GM18508 (cell line): ENCODE data around the gene NHEJ1.

ENCODE experiments used
- ATAC-seq: cut with Tn5 transposase; IDR thresholded peaks from one replicate; pipeline ENCODE4 v1.9.1; 2021; ENCODE audit warnings: moderate number of reproducible peaks; ENCODE audit not compliant: insufficient read depth, unreplicated experiment

NHEJ1 gene

DNA sequence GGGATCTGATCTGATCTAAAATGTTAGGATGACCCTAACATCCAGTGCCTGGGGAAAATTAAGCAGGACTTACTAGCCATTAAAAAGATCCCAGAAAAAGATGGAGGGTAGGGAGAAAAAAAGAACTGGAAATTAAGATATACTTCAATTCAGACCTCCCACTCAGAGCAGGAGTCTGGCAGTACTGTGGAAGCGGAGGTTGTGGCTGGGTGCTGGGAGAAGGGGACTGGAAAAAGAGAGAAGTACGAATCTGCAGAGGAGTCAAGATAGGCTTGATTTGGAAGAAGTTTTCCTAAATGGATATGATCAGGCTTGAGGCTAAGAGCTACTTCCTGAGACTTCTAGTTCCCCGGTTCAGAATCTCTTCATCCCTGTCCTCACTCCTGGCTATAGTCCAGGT, 66.4 kb downstream of the NHEJ1 start:
- no peak for ATAC-seq

DNA sequence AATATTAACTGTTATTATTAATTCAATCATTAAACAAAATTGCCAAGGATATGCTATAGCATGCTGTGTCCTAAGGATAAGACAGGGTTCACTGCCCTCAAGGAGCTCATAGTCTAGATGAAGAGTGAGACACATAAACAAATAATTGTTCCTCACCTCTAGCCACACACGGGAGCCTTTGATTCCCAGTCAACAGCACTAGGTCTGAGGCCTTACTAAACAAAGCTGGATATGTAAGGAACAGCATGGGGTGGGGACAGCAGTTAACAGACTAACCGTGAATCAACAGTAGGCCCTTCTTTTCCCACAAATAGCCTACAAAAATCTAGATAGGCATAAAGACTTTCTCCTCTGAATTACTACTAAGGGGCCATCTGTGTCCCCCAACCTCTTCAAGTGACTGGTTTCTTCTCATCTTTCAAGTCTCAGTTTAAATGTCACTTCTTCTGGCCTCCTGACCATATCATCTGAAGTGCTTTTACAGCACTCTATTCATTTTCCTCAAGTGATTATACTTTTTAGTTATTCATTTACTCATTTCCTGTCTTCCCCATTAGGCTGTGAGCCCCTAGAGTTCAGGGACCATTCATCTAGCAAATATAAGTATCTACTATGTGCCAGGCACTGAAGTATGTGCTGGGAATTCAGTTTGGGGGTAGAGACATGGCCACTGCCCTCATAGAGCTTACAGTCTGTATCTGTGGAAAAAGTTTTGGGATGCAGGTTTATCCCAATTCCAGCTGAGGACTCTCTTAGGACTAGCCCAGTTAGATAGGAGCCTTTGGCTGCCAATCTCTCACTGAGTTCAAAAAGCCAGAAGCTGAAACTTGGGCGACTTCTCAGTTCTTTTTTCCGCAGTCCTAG, 69.9 kb downstream of the NHEJ1 start:
- ATAC-seq = no peak

DNA sequence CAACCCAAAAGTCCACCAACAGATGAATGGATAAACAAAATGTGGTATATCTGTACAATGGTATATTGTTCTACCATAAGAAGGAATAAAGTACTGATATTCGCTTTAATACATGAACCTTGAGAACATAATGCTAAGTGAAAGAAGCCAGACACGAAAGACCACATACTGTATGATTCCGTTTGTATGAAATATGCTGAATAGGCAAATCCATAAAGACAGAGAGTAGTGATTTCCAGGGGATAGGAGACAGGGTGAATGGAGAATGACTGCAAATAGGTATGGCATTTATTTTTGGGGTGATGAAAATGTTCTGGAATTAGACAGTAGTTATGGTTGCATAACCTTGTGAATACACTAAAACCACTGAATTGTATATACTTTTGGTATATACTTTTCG, 71.3 kb downstream of the NHEJ1 start:
- no peak for ATAC-seq

DNA sequence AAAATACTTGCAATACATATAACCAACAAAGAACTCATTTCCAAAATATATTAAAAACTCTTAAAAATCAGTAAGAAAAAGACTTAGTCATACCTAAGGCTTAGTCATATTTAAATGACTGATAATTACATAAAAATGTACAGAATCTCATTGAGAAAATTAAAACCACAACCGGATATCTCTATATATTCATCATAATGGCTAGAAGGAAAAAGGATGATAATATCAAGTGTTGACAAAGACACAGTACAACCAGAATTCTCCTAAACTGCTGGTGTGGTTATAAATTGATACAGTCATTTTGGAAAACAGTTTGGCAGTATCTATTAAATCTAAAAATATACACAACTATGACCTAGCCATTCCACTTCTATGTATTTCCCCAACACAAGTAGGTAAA, 72.8 kb downstream of the NHEJ1 start:
- ATAC-seq = no peak

DNA sequence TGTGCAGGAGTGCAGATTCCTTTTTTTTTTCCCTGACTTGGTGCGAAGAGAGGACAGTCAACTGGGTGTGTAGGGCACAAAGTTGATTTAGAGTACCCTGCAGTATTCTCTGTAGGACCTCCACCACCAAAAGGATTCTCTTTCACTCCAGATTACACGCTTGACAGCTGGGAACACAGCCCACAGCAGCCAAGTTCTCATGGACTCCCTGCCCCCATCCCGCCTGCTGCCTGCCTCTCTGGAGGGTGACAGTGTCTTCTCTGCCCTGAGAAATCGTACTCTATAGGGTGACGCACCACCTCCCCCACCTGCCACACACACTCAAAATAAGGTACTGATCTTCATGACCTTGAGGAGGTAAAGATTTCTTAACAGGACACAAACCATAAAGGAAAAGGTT, 73.3 kb downstream of the NHEJ1 start:
- ATAC-seq = no peak

DNA sequence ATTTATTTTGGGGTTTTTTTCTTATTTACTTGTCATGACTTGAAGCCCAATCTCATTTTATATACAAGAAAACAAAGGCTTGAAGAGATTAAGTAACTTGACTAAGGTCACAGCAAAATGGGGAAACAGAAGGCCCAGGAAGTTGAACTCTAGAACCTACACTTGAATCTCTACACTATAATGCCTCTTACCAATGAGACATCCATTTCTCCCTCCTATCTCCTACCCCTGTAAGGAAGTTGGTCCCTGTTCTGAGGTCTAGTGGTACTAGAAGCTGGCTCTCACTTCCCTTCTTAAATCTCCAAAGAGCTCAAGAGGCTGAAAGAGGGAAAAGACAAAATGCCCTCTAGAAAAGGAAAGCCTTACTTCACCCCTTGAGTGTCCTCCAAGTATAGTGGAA, 74.4 kb downstream of the NHEJ1 start:
- ATAC-seq = no peak

DNA sequence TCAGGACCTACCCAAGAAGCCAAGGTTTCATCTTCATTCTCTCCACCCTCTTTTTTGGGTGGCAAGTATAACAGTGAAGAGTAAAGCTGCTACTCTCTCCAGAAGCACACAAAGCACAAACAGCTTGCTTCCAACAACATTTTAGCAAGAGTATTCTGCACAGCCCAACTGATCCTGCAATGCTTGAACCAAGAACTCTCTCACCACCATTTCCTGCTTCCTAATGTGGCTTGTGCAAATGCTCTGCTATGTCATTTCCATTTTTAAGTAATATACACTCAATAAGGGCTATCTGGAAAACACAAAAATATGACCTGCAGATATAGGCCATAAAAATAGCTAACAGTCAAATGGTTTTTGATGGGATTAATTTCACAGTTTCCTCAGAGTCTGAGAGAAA, 75.8 kb downstream of the NHEJ1 start:
- no peak for ATAC-seq

DNA sequence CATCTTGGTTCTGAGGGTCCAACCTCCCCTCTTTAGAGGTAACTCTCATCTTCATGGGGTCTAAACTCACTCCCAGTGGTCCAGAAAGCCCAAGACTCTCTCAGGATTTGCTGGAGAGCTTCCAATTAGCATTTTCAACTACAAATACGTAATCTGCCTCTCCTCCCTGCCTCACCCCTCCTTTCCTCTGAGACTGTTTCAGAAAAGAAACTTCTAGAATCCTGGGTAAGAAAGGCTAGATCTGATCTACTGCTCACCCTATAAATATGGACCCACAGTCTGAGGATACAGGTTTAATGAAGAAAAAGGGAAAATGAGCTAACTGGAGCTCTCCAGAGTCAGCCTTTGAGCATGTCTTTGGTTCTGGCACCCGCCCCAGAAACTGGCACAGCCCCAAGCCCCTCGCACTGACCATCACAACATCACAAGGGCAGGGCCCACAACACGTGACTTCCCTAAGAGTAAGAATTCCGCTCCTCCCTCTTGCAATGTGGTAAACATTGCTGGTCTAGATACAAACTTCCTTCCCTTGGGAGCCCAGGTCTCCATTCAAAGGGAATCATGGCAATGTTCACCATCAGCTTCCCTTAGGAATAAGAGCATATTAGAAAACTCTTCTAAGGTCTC, 78.2 kb downstream of the NHEJ1 start:
- no peak for ATAC-seq

DNA sequence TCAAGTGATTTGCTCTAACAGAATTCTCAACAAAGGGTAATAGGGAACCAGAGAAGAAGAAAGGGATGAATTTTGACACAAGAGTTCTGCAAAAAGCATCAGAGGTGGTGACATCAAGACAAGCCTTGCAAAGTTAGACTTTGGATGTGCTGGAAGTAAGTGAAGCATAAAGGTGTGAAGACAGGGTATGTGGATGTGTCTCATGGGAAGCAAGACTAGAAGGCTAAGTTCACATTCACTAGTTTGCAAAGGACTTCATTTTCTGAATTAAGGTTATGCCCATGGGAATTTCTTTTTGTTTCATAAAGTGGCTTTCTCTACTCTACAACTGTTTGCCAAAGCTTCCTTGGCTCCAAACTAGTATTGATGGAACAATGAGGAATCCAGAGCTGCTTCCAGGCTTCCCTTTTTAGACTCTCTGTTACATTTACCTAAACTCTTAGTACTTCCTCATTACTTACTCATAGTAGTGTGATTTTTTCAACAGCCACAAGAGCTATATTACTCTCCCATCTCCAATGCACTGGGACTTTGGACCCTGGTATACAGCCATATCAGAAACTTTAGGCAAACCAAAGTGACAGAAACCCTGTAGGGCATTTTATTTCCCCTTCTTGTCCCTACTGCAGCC, 78.8 kb downstream of the NHEJ1 start:
- no peak for ATAC-seq

DNA sequence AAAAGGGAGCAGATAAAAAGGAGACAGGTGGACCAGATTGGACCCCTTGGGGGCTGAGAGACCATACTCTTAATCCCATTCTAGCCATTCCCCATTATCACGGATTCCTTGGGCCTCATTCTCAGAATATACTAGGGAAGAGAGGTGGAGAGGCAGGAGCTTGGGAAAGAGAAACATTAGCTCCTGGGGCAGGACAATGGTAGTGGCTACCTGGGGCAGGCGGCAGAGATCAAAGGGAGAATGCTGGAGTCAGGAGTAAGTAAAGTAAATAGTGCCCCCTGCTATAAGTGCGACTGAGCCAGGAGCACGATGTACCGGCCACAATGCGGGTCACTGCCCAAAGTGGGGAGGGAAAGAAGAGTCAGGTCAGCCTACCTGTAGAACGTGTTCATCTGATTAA, 79.5 kb downstream of the NHEJ1 start:
- ATAC-seq = no peak

DNA sequence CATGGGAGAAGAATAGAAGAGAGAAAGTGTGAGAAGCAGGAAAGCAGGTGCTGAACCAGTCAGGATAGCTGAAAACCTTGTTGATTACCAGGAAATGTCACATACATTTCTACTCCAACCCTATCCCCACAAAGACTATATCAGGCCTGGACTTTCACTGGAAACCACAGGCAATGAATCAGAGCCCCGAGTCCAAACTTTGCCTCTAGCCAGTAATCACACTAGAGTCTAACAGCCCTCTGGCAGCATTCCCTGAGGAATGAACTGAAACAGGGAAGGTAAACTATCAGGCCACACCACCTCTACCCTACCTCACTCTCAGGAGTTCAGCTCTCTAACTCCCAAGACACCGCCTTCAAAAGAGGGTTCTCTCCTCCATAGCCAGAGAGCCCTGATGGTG, 81.2 kb downstream of the NHEJ1 start:
- no peak for ATAC-seq

DNA sequence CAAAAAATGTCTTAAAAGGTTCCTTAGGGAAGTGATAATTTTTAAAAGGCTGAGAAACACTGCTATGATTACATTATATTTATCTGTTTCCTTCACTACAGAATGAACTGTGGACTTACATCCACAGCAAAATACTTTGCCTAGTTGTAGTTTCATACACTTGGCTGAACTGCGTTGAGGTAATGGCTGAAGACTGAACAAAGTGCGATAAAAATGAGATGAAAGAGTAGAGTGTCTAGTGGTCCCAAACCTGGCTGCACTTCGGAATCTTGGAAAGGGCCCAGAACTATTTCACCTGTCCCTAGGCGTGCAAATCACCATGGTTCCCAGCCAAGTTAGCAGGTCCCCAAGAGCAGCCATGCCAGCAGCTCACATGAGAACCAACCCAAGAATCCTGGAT, 81.7 kb downstream of the NHEJ1 start:
- ATAC-seq = no peak

DNA sequence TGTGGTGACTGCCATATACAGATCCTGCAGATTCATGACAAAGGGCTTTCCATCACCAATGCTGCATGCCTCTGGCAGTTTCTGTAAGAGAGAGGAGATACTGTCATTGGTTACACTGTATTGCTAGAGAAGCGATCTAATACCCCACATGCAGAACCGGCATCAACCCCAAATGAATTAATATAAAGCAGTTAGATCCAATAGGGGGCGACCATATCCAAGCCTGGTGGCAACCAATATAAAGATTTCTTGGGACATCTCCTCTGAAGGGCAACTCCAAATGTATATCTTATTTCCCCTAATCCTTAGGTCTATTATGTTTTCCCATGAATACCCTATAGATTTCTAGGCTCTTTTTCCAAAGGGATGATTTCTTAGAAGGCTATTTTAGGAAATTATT, 82.5 kb downstream of the NHEJ1 start:
- no peak for ATAC-seq

DNA sequence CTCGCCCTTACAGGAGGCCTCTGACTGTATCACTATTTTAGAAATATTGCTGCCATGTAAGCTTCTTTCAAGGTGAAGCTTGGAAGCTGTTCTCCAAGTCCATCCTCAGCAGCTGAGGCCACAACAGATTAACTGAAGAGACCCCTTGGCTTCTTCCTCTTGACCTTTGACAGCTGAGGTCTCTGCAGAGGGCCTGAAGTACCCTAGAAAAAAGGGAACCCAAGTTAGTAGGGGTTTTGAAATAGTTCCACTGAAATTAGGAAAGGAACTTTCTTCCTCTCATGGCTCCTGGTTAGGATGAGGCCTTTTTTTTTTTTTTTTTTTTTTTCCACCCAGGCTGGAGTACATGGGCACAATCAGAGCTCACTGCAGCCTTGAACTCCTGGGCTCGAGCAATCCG, 84.4 kb downstream of the NHEJ1 start:
- ATAC-seq = no peak

DNA sequence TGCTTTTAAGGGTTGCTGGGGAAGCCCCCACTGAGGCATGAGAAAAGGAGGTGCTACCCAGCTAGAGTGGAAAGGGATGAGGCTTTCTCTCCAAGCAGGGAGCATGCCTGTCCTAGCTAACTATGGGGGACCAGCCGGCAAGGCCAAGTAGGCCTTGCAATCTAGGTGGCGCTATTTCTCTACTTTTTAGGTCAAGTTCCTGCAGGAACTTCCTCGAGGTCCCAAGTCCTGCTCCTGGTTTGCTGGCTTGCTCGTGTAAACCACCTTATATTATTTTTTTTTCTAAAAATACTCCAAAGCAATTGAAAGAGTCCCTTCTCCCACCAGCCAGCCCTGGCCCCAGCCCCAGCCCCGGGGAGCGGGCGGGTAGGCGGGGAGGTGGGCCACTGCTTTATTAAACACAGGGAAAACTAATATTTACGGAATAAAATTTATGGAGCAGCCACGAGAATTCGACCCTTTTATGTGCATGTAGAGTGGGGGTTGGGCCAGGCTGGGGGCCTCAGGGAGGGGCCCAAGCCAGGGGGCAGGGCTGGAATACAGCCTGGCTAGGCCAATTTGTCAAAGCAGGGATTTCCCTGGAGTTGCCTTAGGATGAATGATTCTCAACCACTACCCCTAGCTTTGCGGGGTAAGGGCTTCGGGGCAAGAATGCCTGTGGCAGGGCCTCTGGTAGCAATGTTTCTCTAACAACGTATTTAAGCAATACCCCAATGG, 87.0 kb downstream of the NHEJ1 start:
- ATAC-seq = no peak

DNA sequence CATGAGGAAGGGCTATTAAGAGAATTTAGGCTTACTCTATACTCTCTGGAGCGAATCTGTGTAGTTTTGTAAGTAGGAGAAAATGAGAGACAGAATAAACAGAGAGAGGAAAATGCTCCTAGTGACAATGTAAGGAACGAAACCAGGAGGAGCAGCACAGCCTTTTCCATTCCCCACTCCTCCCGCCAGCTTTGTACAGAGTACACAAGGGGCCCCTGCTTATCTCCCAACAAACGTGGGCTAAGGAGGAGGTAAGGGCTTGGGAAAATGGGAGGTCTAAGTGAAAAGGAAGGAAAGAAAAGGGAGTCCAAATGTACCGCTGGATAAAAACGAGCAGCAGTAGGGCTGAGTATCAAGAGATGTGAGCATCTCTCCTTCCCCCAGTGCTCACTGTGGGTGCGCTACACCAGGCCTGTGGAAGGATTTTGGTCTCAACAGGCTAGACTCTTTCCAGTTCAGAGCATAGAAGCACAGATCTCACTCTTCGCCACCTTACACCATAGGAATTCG, 87.8 kb downstream of the NHEJ1 start:
- no peak for ATAC-seq

DNA sequence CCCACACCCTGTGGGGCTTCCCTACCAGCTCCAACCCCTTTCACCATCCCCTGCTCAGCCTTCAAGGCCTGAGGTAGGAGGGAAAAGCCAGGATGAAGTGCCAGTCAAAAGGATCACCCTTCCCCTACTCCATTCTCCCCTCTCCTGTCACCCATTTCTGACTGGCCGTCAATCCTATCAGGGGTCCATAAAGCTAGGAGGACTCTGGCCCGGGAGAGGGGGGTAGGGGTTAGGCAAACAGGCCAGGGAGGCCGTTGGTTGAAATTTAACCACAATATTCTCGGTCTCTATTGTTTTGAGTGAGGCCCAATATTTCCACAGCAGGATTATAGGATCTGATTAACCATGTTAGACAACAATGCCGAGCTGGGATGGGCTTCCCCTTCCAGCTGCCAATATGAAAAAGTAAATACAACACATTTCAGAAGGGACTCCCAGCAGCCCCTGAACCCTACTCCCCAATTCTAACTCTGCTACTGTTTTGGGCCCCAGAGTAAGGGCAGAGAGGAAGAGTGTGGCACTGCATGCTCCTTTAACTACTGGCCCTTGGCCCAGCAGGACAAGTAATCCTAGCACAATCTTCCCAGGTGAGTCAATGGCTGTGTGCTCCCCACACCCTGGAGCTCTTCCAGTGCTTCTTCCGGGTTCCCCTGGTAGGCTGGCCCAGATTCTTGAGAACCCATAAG, 89.3 kb downstream of the NHEJ1 start:
- no peak for ATAC-seq

DNA sequence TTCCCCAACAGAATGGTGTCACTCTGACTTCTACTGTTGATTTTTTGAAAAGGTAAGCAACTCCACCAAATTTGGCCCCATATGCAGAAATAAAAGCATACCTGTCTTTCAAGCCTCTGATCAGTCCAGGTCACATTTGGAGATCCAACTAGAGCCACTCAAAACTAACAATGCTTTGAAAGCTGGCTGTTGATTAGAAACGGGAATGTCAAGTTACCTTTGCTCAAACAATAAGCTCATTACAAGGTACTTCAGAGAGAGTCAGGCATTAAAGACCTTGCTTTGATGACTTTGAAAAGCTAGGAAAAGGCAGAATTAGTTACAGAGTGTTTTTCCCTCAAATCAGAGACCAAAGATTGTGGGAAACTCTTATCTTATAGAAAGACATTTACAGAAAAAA, 95.1 kb downstream of the NHEJ1 start:
- no peak for ATAC-seq

DNA sequence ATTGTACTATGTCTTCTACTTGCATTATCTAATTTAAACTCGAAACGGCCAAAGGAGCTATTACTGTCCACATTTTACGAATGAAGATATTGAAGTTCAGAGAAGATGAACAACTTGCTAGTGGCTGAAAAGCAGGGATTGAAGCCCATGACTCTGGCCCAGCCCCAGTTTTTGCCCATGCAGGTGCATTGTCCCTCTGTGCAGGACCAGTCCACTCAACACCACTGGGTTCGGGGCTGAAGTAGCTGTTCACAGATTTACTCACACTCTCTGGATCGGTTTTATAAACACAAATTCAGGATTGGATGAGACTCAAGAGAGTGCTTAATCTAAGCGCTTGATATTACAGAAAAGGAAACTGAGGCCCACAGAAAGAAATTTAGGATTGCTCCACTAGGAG, 98.5 kb downstream of the NHEJ1 start:
- no peak for ATAC-seq
